Measurements from ENCODE around the gene SLC9C1. TPM values are rescaled to one million over a fixed set of nuclear protein-coding genes. Genes with fewer than 3 reads are reported as not detected.

The SLC9C1 gene
- total RNA-seq, 2 experiments from 2014 or later: not detected

GRCh38 chr3:112231727-112232126, 62.3 kb downstream of the SLC9C1 start:
- no peaks in the 10 kb centered on the region for H3K36me3 Mint-ChIP-seq (ENCODE audit: low read depth)
- no peak overlapping the region for H3K4me3 ChIP-seq (ENCODE audit: low read length)
- intact Hi-C loops (cut with DNase I, micrococcal nuclease): no loop called here
- H3K36me3 ChIP-seq (ENCODE audit: insufficient read depth, low read length): no peaks in the 10 kb centered on the region
- no peak overlapping the region for H3K27ac ChIP-seq (ENCODE audit: low read depth in 1 of 2, low read length in 2 of 2)
- H3K4me1 ChIP-seq (ENCODE audit: insufficient read depth, low read length): no peaks in the 10 kb centered on the region
- ATAC-seq (ENCODE audit: poor library complexity): no peak
- H3K4me3 Mint-ChIP-seq: no peak overlapping the region
- peaks cover 3% of the 10 kb centered on the region for H3K9me3 Mint-ChIP-seq
- no peak for TF ChIP-seq CTCF (IDR thresholded peaks at IDR 0.05)
- H3K4me1 Mint-ChIP-seq (ENCODE audit: low read depth): no peaks in the 10 kb centered on the region
- DNase-seq: no peak
- no peaks in the 10 kb centered on the region for H3K27me3 Mint-ChIP-seq
- ChIA-PET CTCF (no interaction called here), POLR2A (no interaction called here)
- H3K27ac Mint-ChIP-seq: no peak overlapping the region
- no peaks in the 10 kb centered on the region for H3K27me3 ChIP-seq (ENCODE audit: control insufficient read depth in 1 of 2, insufficient read depth in 2 of 2, low read length in 2 of 2)
- peaks cover 0 to 6% of the 10 kb centered on the region in 2 experiments for H3K9me3 ChIP-seq (ENCODE audit: control insufficient read depth in 1 of 2, insufficient read depth in 1 of 2, low read length in 2 of 2)

- Histone ChIP-seq H3K4me1 (ENCODE audit: insufficient read depth, low read length) (no peaks in the 10 kb centered on the region), H3K36me3 (ENCODE audit: insufficient read depth, low read length) (no peaks in the 10 kb centered on the region), H3K27ac (ENCODE audit: low read depth in 1 of 2, low read length in 2 of 2) (no peak overlapping the region), H3K9me3 (ENCODE audit: control insufficient read depth in 1 of 2, insufficient read depth in 1 of 2, low read length in 2 of 2) (peaks cover 3 to 20% of the 10 kb centered on the region in 2 experiments), H3K4me3 (ENCODE audit: low read length) (no peak overlapping the region), H3K27me3 (ENCODE audit: control insufficient read depth in 1 of 2, insufficient read depth in 2 of 2, low read length in 2 of 2) (no peaks in the 10 kb centered on the region)
- Mint-ChIP-seq H3K4me1 (ENCODE audit: low read depth) (no peaks in the 10 kb centered on the region), H3K9me3 (peaks cover 10% of the 10 kb centered on the region), H3K4me3 (no peak overlapping the region), H3K27me3 (no peaks in the 10 kb centered on the region), H3K36me3 (ENCODE audit: low read depth) (peaks cover 10% of the 10 kb centered on the region), H3K27ac (no peak overlapping the region)
- intact Hi-C loops (cut with DNase I, micrococcal nuclease): no loop called here
- DNase-seq (no peak), ATAC-seq (ENCODE audit: poor library complexity) (no peak)
- ChIA-PET CTCF (interaction anchor here (1.5 kb wide), 1 partner anchor 12 kb away, joined by 3 read pairs; no protein-coding TSS in a partner anchor), POLR2A (no interaction called here)
- TF ChIP-seq CTCF (IDR thresholded peaks at IDR 0.05): no peak
Observed at GRCh38 chr3:112230033-112230432, 64.0 kb downstream of the SLC9C1 start.

GRCh38 chr3:112228786-112229185, 65.2 kb downstream of the SLC9C1 start:
- Mint-ChIP-seq H3K27me3 (no peaks in the 10 kb centered on the region), H3K4me3 (no peak overlapping the region), H3K9me3 (peaks cover 17% of the 10 kb centered on the region), H3K36me3 (ENCODE audit: low read depth) (peaks cover 11% of the 10 kb centered on the region), H3K4me1 (ENCODE audit: low read depth) (no peaks in the 10 kb centered on the region), H3K27ac (no peak overlapping the region)
- H3K4me1 ChIP-seq (ENCODE audit: insufficient read depth, low read length): no peaks in the 10 kb centered on the region
- ChIA-PET CTCF (no interaction called here), POLR2A (no interaction called here)
- H3K27me3 ChIP-seq (ENCODE audit: control insufficient read depth in 1 of 2, insufficient read depth in 2 of 2, low read length in 2 of 2): no peaks in the 10 kb centered on the region
- H3K27ac ChIP-seq (ENCODE audit: low read depth in 1 of 2, low read length in 2 of 2): no peak overlapping the region
- peaks cover 6 to 30% of the 10 kb centered on the region in 2 experiments for H3K9me3 ChIP-seq (ENCODE audit: control insufficient read depth in 1 of 2, insufficient read depth in 1 of 2, low read length in 2 of 2)
- DNase-seq (no peak), ATAC-seq (ENCODE audit: poor library complexity) (no peak)
- no peaks in the 10 kb centered on the region for H3K36me3 ChIP-seq (ENCODE audit: insufficient read depth, low read length)
- H3K4me3 ChIP-seq (ENCODE audit: low read length): no peak overlapping the region
- intact Hi-C loops (cut with DNase I, micrococcal nuclease): no loop called here
- TF ChIP-seq CTCF (IDR thresholded peaks at IDR 0.05): no peak
